Nephron progenitor cell (in vitro differentiated cells): ENCODE measurements around the gene DGKI.

Experiments used
- DNase-seq: peaks from one replicate; pipeline ENCODE4 v3.0.0; 2021
- H3K27ac Mint-ChIP-seq: 2 replicates; pipeline ENCODE4 v1.8.0; 2021; ENCODE audit warnings: mild to moderate bottlenecking, moderate library complexity, mixed read lengths
- H3K27me3 Mint-ChIP-seq: 2 replicates; pipeline ENCODE4 v1.8.0; 2021; ENCODE audit warnings: mild to moderate bottlenecking, low read depth, mixed read lengths; ENCODE audit not compliant: poor library complexity
- H3K36me3 Mint-ChIP-seq: 2 replicates; pipeline ENCODE4 v1.8.0; 2021; ENCODE audit warnings: low read depth, mixed read lengths
- H3K4me1 Mint-ChIP-seq: 2 replicates; pipeline ENCODE4 v1.8.0; 2021; ENCODE audit warnings: mixed read lengths
- H3K4me3 Mint-ChIP-seq: 2 replicates; pipeline ENCODE4 v1.8.0; 2021; ENCODE audit warnings: mild to moderate bottlenecking, moderate library complexity, mixed read lengths
- H3K9me3 Mint-ChIP-seq: 2 replicates; pipeline ENCODE4 v1.8.0; 2021; ENCODE audit warnings: mild to moderate bottlenecking, moderate library complexity, mixed read lengths
- TF ChIP-seq, protein P1 (sequence below): fragments of 200-600 bp; sonication (generic); IDR thresholded peaks from 2 replicates; pipeline ENCODE4 v1.5.0; 2021; ENCODE audit warnings: antibody characterized with exemption

DGKI gene

DNA sequence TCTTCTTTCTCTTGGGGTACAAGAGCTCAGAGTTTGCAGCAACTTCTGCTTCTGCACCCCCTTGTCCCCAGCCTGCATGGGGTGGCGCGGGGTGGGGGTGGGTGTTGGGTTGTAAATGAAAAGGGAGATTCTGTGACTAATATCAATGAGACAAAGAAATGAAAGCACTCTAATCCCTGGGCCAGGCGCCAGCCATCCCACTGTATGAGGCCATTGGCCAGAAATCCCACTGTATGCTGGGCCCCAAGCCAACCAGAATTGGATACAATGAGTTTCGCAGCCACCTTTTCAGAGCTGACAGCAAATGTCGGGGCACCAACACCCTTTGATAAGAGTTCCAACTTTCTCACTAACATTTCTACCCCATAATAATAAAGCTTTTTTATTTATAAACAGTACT, 492.4 kb downstream of the DGKI start:
- H3K4me1 Mint-ChIP-seq = no peaks in the 10 kb centered on the region
- TF ChIP-seq, protein P1, sequence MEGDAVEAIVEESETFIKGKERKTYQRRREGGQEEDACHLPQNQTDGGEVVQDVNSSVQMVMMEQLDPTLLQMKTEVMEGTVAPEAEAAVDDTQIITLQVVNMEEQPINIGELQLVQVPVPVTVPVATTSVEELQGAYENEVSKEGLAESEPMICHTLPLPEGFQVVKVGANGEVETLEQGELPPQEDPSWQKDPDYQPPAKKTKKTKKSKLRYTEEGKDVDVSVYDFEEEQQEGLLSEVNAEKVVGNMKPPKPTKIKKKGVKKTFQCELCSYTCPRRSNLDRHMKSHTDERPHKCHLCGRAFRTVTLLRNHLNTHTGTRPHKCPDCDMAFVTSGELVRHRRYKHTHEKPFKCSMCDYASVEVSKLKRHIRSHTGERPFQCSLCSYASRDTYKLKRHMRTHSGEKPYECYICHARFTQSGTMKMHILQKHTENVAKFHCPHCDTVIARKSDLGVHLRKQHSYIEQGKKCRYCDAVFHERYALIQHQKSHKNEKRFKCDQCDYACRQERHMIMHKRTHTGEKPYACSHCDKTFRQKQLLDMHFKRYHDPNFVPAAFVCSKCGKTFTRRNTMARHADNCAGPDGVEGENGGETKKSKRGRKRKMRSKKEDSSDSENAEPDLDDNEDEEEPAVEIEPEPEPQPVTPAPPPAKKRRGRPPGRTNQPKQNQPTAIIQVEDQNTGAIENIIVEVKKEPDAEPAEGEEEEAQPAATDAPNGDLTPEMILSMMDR = no peak
- no peak overlapping the region for H3K4me3 Mint-ChIP-seq

DNA sequence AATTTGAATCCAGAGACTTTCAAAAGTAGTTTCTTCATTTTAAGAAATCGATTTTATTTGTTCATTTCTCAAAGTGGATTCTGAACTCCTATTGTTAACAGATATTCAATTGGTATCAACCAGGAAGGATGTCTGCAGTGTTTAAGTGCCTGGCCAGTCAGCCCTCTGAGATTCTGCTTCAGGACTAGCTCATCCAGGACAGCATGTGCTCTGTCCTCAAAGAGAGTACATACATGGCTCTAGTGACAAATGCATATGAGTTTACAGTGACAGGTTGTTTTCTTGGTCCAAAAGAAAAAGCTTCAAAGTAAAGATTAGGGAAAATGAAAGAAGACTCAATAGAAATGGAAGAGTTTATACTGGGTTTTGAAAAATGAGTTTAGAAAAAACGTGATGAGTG, 494.8 kb downstream of the DGKI start:
- TF ChIP-seq, protein P1 = no peak
- no peaks in the 10 kb centered on the region for H3K36me3 Mint-ChIP-seq
- H3K4me1 Mint-ChIP-seq = no peaks in the 10 kb centered on the region
- no peak overlapping the region for H3K27ac Mint-ChIP-seq
- peaks cover 1% of the 10 kb centered on the region for H3K27me3 Mint-ChIP-seq
- H3K4me3 Mint-ChIP-seq = no peak overlapping the region
- H3K9me3 Mint-ChIP-seq = peaks cover 11% of the 10 kb centered on the region
- no peak for DNase-seq

More for the DNA sequence above, 492.4 kb downstream of the DGKI start:
- Mint-ChIP-seq H3K9me3 (peaks cover 36% of the 10 kb centered on the region), H3K36me3 (no peaks in the 10 kb centered on the region), H3K27me3 (no peaks in the 10 kb centered on the region), H3K27ac (no peak overlapping the region)
- DNase-seq = no peak

- Mint-ChIP-seq H3K36me3 (no peaks in the 10 kb centered on the region), H3K9me3 (no peaks in the 10 kb centered on the region), H3K27me3 (peaks cover 23% of the 10 kb centered on the region), H3K4me3 (no peak overlapping the region), H3K27ac (no peak overlapping the region), H3K4me1 (peaks cover 24% of the 10 kb centered on the region)
- TF ChIP-seq, protein P1 = no peak
- no peak for DNase-seq
These were observed 500.9 kb downstream of the DGKI start for GRCh38 chr7:137345799-137346449.

DNA sequence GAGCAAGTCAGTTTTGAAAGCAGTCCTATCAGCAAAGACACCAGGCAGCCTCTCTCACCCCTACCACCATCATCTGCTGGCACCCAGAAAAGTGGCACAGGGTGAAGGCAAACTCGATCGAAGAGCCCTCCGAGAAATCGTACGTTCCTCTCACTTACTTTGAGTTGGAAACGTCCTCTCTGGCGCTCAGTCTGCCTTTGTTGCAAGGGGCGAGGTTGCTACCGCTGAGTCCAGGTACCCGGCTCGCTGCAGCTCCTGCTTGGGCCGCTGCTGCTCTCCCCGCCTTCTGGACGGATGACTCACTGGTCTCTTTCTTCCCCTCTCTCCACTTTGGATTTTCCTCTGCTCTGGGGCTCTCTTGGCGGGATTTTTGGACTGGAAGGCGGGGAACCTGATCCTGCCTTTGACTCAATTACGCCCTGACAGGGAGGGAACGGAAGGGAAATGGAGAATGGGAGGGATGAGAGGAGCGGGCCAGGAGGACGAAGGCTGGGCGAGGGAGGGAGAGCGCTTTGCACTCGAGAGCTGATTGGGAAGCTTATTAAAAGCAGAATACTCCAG, 503.4 kb downstream of the DGKI start, which contains the start of gene PTN:
Gene PTN (minus strand): TSS at position 453 of the 561 bp plus-strand sequence. CDS start 88,760 bp downstream, outside the sequence.
- Mint-ChIP-seq H3K36me3 (peaks cover 13% of the 10 kb centered on the region), H3K27me3 (peaks cover 23% of the 10 kb centered on the region), H3K9me3 (peaks cover 7% of the 10 kb centered on the region), H3K4me1 (peaks cover 30% of the 10 kb centered on the region), H3K27ac (no peak within 1 kb of the TSS), H3K4me3 (peak within 1 kb of the TSS; percentile 87)
- TF ChIP-seq, protein P1 = no peak
- DNase-seq = peak; percentile 50

DNA sequence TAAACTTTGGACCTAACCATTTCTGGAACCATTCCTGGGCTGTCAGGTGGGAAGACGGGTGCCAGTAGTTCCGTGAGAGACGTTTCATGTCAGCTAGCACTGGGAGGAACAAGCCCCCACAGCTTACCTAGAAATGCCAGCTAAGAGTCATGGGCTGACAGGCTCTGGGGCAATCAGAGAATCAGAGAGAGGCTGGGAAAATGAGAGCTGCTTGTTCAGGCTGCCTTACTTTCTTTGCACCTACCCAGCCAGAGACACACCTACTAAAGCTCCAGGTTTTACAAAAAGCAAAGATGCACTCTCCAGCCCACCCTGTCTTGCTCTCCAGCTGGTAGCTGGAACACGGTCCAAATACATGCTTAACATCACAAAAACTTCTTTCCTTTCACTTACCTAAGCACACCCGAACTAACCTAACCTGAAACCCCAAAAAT, 503.9 kb downstream of the DGKI start:
- no peak overlapping the region for H3K27ac Mint-ChIP-seq
- H3K9me3 Mint-ChIP-seq = peaks cover 7% of the 10 kb centered on the region
- no peak for DNase-seq
- H3K4me3 Mint-ChIP-seq = peak overlapping the region; percentile 87
- TF ChIP-seq, protein P1 = no peak
- H3K27me3 Mint-ChIP-seq = peaks cover 23% of the 10 kb centered on the region
- peaks cover 14% of the 10 kb centered on the region for H3K36me3 Mint-ChIP-seq
- peaks cover 30% of the 10 kb centered on the region for H3K4me1 Mint-ChIP-seq

DNA sequence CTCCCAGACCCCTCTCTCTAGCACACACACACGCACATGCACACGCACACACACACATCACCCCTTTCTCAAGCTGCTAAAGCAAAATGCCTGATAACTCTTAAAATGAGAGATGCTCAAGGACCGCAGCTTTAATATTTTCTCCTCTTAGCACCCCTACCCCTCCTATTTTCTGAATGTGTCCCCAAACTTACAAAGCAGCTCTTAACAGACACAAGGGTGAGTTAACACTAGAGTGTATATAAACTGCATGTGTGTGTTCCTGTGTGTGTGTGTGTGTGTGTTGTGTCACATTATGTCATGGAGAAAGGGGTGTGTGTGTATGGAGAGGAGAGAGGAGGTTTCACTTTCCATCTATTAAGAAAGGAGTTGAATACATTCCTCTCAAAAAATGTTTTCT, 504.5 kb downstream of the DGKI start:
- H3K27me3 Mint-ChIP-seq = peaks cover 23% of the 10 kb centered on the region
- H3K4me3 Mint-ChIP-seq = peak overlapping the region; percentile 87
- H3K27ac Mint-ChIP-seq = no peak overlapping the region

More for the DNA sequence above, 504.5 kb downstream of the DGKI start:
- peaks cover 30% of the 10 kb centered on the region for H3K4me1 Mint-ChIP-seq
- peaks cover 11% of the 10 kb centered on the region for H3K9me3 Mint-ChIP-seq
- no peak for DNase-seq
- H3K36me3 Mint-ChIP-seq = peaks cover 19% of the 10 kb centered on the region
- TF ChIP-seq, protein P1 = no peak
